Stimulated activated naive CD4-positive, alpha-beta T cell treated with Interleukin-2 at 50 U/mL for 16 hours (primary cell): ENCODE measurements around the gene MMGT1.

Experiments used
- DNase-seq: peaks from one replicate; lab custom pipeline; 2025; lab: John Stamatoyannopoulos, UW

Gene MMGT1

GRCh38 chrX:135973548-135974278 lies at the start of gene MMGT1:
Gene MMGT1 (minus strand): TSS chrX:135973988. CDS start chrX:135973675, 313 bp downstream.
- DNase-seq = peak; percentile 83

GRCh38 chrX:136021903-136022302 lies 48.1 kb upstream of the MMGT1 start:
- DNase-seq = no peak

DNA sequence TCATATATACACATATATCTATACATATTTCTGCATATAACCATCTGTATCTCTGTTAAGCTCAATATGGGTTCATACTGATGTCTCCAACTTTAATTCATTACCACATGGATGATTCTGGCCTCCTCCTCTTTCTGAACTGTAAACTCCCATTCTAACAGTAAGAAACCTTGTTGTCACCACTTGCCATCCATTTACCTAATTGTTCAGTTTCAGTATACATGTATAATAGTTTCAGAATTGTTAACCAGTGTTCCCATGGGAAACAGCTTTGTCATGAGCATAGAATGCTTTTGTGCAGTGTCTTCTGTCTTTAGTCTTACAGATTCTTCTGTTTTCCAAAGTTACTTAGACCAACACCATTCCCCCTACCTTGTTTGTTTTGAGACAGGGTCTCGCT lies 47.4 kb upstream of the MMGT1 start:
- no peak for DNase-seq

DNA sequence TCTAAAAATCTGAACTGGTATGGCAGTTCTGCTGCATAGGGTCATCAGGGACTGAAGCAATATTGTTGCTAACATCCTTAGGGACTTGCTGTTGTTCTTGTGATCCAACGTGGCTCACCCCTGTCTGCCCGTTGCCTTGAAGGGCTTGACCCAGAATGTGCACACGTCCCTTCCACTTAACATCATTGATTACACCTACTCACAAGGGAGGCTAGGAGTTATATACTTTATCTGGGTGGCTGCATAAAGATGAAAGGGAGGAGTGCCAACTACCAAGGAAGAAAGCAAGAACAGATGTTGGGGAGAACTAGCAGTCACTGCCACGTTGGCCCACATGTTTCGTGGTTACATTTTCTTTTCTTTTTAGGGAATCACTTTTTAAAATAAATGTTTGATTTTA lies 45.4 kb upstream of the MMGT1 start:
- no peak for DNase-seq

DNA sequence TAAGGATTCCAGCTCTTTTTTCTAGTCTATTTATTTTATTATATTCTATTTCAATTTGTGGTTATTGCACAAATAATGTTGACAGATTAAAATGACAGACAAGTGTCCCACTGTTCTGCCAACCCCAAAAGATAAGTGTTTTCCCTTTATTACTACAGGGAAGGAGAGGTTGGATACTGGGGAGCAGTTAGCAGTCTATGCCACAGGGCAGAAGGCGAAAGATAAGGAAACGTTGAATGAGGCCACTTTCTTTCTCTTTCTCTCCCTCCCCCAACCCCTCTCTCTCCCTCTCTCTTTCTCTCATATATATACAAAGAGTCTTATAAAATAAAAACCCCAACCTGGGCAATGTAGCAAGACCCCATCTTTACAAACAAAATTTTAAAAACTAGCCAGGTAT lies 43.1 kb upstream of the MMGT1 start:
- DNase-seq = no peak

DNA sequence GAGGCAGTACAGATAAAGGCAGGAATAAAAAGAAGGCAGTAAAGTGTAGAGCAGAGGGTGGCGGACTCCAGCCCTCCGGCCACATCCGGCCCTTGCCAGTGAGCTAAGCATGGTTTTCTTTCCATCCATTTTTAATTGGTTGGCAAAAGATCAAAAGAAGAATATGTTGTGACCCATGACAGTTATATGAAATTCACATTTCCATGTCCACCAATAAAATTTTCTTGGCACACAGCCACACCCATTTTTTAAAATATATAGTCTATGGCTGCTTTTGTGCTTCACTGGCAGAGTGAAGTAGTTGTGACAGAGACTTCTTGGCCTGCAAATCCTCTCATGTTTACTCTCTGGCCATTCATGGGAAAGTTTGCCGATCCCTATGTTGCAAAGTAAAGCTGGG lies 41.2 kb upstream of the MMGT1 start:
- DNase-seq = no peak

GRCh38 chrX:135988245-135988644 lies 14.5 kb upstream of the MMGT1 start:
- DNase-seq = no peak

DNA sequence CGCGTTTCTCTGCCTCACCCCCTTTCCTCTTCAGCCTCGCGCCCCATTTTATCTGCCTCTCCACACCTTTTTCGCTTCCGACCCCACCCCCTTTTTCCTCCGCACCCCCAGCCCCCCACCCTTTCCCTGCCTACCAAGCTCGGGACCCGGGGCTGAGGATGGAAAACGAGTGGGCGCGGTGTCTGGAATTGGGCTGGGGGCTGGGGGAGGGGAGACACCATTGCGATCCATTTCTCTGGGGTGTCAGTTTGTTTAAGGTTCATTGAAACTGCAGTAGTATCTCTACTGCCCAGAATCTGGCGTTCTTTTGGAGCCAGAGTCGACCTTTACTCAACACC lies 12.2 kb upstream of the MMGT1 start:
- DNase-seq = no peak

DNA sequence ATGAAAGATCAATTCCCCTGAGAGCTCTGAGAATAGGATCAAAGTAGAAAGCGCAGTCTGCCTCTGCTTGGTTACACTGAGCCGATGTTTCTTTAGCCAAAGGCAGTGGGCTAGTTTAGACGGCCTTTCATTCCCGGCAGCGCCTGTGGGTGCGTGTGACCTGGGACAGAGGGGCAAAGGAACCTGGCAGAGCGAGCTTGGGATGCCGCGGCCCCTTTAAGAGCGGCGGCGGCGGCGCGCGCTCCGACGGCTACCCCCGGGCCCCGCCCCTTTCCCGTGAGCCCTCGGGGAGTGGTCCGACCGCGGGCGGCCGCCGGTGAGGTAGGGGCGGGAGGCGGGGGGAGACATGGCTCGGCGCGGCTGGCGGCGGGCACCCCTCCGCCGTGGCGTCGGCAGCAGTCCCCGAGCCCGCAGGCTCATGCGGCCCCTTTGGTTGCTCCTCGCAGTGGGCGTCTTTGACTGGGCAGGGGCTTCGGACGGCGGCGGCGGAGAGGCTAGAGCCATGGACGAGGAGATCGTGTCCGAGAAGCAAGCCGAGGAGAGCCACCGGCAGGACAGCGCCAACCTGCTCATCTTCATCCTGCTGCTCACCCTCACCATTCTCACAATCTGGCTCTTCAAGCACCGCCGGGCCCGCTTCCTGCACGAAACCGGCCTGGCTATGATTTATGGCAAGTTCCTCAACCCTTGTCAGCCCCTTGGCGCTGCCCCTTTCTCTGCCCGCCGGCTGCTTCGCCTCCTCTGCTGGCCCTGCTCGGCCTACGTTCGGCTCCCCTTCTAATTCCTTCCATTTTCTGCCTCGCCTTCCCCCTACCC lies 11.6 kb upstream of the MMGT1 start, which contains the start of gene SLC9A6:
Gene SLC9A6, plus strand, starts transcription at position 279 of the 816 bp plus-strand sequence. Its CDS starts 224 bp downstream, at position 503.
- peak; percentile 61 for DNase-seq

- DNase-seq = no peak
Observed at GRCh38 chrX:135984791-135985156, 11.0 kb upstream of the MMGT1 start.

DNA sequence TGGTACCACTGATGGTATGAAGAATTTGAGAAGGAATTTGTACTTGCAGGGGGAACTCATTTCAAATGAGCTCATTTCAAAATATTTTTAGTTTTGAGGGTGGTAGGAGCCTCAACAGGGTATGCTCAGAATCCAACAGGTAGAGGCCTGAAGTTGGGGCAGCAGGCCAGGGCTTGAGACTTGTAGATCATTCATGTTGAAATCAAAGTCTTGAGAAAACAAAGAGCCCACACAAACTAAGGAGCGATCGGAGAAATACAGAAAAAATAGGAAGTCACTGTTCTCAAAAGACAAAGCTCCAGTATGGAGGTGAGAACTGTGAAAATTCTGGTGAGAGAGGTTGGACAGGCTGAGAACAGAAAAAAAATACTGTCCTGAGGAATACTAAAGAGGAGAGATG lies 10.5 kb upstream of the MMGT1 start:
- no peak for DNase-seq

GRCh38 chrX:135982860-135983259 lies 9.1 kb upstream of the MMGT1 start:
- DNase-seq = no peak

DNA sequence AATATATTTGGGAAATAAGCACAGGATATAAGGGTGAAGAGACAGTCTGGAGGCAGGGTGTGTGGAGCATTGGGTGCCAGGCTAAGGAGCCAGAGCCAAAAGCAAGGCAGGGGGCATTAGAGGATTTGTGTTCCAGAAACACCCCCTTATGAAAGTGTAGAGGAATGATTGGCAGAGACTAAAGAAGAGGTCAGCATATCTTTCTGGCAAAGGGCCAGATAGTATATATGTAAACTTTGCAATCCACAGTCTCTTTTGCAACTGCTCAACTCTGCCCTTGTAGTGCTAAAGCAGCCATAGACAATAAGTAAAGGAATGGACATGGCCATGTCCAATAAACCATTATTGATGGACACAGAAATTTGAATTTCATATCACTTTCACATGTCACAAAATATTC lies 7.9 kb upstream of the MMGT1 start:
- no peak for DNase-seq

DNA sequence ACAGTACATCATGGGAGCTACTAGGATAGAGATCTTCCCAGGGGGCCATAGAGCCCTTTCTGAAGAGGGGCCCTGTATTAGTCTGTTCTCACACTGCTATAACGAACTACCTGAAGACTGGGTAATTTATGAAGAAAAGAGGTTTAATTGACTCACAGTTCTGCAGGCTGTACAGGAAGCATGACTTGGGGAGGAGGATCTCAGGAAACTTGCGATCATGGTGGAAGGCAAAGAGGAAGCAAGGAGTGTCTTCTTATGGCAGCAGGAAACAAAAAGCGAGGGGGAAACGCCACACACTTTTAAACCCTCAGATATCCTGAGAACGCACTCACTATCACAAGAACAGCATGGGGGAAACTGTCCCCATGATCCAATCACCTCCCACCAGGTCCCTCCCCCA lies 7.2 kb upstream of the MMGT1 start:
- no peak for DNase-seq

- no peak for DNase-seq
Observed at GRCh38 chrX:135977611-135978010, 3.8 kb upstream of the MMGT1 start.

GRCh38 chrX:135975421-135975820 lies 1.6 kb upstream of the MMGT1 start:
- no peak for DNase-seq

GRCh38 chrX:135974279-135974856 lies 580 bp upstream of the MMGT1 start:
- DNase-seq = peak; percentile 83

DNA sequence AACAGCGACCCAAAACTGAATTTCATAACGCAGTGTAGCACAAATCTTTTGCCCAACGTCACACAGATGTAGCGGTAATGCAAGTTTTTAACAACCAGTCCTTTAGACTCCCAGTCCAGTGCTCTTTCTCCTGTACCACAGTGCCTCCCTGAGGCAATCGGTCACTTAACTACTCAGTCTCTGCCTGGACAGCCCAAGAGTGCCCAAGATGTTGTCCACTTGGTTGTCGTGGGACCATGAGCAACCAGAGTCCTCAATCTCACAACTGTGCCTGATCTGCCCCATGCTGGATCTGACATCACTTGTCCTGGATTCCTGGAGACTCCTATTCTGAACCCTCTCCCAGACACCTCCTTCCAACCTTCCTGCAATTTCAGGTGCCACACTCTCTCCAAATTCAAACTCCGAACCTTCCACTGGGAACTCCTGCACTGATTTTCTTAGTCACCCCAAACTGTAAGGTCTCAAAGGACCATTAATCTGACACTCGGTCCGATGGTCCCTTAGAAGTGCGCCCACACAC lies 702 bp downstream of the MMGT1 start:
- no peak for DNase-seq

DNA sequence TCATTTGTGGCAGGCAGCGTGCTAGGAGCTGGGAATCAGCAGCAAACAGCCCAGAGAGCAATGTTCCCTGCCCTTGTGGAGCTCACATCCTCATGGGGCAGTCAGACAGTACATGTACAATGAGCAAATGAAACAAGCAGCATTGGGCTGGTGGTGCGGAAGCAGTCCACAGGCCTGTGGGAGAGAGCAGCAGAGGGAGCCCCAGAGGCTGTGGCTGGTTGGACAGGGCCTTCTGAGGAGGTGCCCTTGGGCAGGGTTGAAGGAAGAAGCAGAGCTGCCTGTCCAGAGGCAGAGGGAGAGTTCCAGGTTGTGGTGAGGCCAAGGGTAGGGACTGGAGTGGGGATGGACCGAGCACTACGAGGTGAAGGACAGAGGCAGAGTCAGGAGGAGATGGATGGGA lies 22.5 kb downstream of the MMGT1 start:
- no peak for DNase-seq

- no peak for DNase-seq
Observed at GRCh38 chrX:135944486-135944885, 29.3 kb downstream of the MMGT1 start.

DNA sequence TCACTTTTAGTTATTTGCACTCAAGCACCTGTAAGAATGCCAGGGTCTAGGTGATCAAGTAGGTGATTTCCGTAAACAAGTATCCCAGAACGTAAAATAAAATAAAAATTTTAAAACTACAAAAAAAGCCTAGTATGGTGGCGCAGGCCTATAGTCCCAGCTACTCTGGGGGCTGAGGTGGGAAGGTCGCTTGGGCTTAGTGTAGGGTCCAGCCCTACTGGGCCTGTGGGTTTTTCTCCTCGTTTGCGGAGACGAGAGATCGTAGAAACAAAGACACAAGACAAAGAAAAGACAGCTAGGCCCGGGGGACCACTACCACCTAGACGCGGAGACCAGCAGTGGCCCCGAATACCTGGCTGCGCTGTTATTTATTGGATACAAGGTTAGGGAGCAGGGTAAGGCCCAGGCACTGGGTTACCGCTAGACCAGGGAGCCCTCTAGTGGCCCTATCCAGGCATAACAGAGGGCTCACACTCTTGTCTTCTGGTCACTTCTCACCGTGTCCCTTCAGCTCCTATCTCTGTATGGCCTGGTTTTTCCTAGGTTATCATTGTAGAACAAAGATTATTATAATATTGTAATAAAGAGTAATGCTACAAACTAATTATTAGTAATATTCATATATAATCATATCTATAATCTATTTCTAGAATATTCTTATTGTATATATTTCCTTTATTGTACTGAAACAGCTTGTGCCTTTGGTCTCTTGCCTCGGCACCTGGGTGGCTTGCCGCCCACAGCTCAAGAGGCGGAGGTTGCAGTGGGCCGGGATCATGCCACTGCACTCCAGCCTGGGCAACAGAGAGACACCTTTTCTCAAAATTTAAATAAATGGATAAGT lies 41.9 kb downstream of the MMGT1 start:
- peak; percentile 10 for DNase-seq

- DNase-seq = no peak
Observed at GRCh38 chrX:135927897-135928296, 45.9 kb downstream of the MMGT1 start.
